H9 (cell line): ENCODE results near the gene PRUNE2. TPM values are rescaled to one million over a fixed set of nuclear protein-coding genes. Genes with fewer than 3 reads are reported as not detected.

Source experiments
- DNase-seq: peaks from one replicate; pipeline ENCODE4 v3.0.0-alpha.2; 2017
- H2AFZ ChIP-seq: one replicate; pipeline ENCODE4 v1.6.1; 2013; ENCODE audit warnings: mild to moderate bottlenecking, low read length, control low read depth, moderate library complexity
- H2AK5ac ChIP-seq: 2 replicates; pipeline ENCODE4 v1.6.1; 2013; ENCODE audit warnings: low read length, control low read depth, mixed read lengths; ENCODE audit not compliant: insufficient read length
- H2BK120ac ChIP-seq: one replicate; pipeline ENCODE4 v1.6.1; 2013; ENCODE audit warnings: low read depth, mild to moderate bottlenecking, low read length, control low read depth, inconsistent platforms; ENCODE audit not compliant: poor library complexity, severe bottlenecking
- H2BK12ac ChIP-seq: 2 replicates; pipeline ENCODE4 v1.6.1; 2013; ENCODE audit warnings: low read length, control low read depth, mixed read lengths, low read depth; ENCODE audit not compliant: insufficient read length
- H2BK15ac ChIP-seq: 2 replicates; pipeline ENCODE4 v1.6.1; 2013; ENCODE audit warnings: low read depth, low read length, control low read depth
- H2BK20ac ChIP-seq: one replicate; pipeline ENCODE4 v1.6.1; 2013; ENCODE audit warnings: low read depth, mild to moderate bottlenecking, low read length, control low read depth, inconsistent platforms; ENCODE audit not compliant: poor library complexity, severe bottlenecking
- H2BK5ac ChIP-seq: 2 replicates; pipeline ENCODE4 v1.6.1; 2013; ENCODE audit warnings: low read length, control low read depth, mixed read lengths; ENCODE audit not compliant: insufficient read length
- H3K14ac ChIP-seq: 2 replicates; pipeline ENCODE4 v1.6.1; 2013; ENCODE audit warnings: low read length, control low read depth; ENCODE audit not compliant: insufficient read depth
- H3K18ac ChIP-seq: 2 replicates; pipeline ENCODE4 v1.6.1; 2013; ENCODE audit warnings: low read depth, mild to moderate bottlenecking, mixed read lengths, low read length, control low read depth; ENCODE audit not compliant: insufficient read length
- H3K23ac ChIP-seq: 2 replicates; pipeline ENCODE4 v1.6.1; 2013; ENCODE audit warnings: low read length, control low read depth, mixed read lengths, low read depth; ENCODE audit not compliant: insufficient read length
- H3K23me2 ChIP-seq: 2 replicates; pipeline ENCODE4 v1.6.1; 2013; ENCODE audit warnings: low read depth, mild to moderate bottlenecking, mixed read lengths, low read length, control low read depth; ENCODE audit not compliant: insufficient read length, poor library complexity, severe bottlenecking
- H3K27ac ChIP-seq: 2 replicates; pipeline ENCODE4 v1.5.1; 2013; ENCODE audit warnings: low read length, control low read depth, mixed read lengths, low read depth; ENCODE audit not compliant: insufficient read length
- H3K27me3 ChIP-seq: 2 replicates; pipeline ENCODE4 v1.6.1; 2013; ENCODE audit warnings: low read length, control low read depth, inconsistent platforms; ENCODE audit not compliant: insufficient read depth
- H3K4ac ChIP-seq: 2 replicates; pipeline ENCODE4 v1.6.1; 2013; ENCODE audit warnings: low read depth, mild to moderate bottlenecking, control low read depth, inconsistent platforms, low read length, moderate library complexity
- H3K4me1 ChIP-seq: 2 replicates; pipeline ENCODE4 v1.6.1; 2013; ENCODE audit warnings: low read length, control low read depth, inconsistent platforms; ENCODE audit not compliant: insufficient read depth
- H3K4me2 ChIP-seq: 2 replicates; pipeline ENCODE4 v1.6.1; 2013; ENCODE audit warnings: low read length, control low read depth, mixed read lengths; ENCODE audit not compliant: insufficient read length, insufficient read depth
- H3K56ac ChIP-seq: 2 replicates; pipeline ENCODE4 v1.6.1; 2013; ENCODE audit warnings: low read depth, mild to moderate bottlenecking, mixed read lengths, low read length, control low read depth; ENCODE audit not compliant: insufficient read length
- H3K79me1 ChIP-seq: 2 replicates; pipeline ENCODE4 v1.6.1; 2013; ENCODE audit warnings: low read depth, mild to moderate bottlenecking, moderate library complexity, low read length, control low read depth, inconsistent platforms; ENCODE audit not compliant: insufficient read depth, poor library complexity, severe bottlenecking
- H3K79me2 ChIP-seq: 2 replicates; pipeline ENCODE4 v1.6.1; 2013; ENCODE audit warnings: low read length, control low read depth, inconsistent platforms; ENCODE audit not compliant: insufficient read depth
- H3K9ac ChIP-seq: 2 replicates; pipeline ENCODE4 v1.6.1; 2013; ENCODE audit warnings: low read length, control low read depth, mixed read lengths; ENCODE audit not compliant: insufficient read length; ENCODE audit errors: extremely low read depth
- H3K9me3 ChIP-seq: one replicate; pipeline ENCODE4 v1.6.1; 2013; ENCODE audit warnings: low read depth, low read length, inconsistent platforms; ENCODE audit not compliant: control insufficient read depth
- H3T11ph ChIP-seq: one replicate; pipeline ENCODE4 v1.6.1; 2013; ENCODE audit warnings: mild to moderate bottlenecking, low read length, control low read depth, inconsistent platforms
- H4K20me1 ChIP-seq: one replicate; pipeline ENCODE4 v1.6.1; 2013; ENCODE audit not compliant: control insufficient read depth, insufficient read length, insufficient read depth
- H4K5ac ChIP-seq: 2 replicates; pipeline ENCODE4 v1.6.1; 2013; ENCODE audit warnings: low read depth, mild to moderate bottlenecking, mixed read lengths, low read length, control low read depth; ENCODE audit not compliant: insufficient read length
- H4K8ac ChIP-seq: replicated peaks from 2 replicates; pipeline ENCODE4 v1.6.1; 2013; ENCODE audit warnings: low read length, control low read depth, mixed read lengths, low read depth; ENCODE audit not compliant: insufficient read length
- H4K91ac ChIP-seq: 2 replicates; pipeline ENCODE4 v1.6.1; 2013; ENCODE audit warnings: low read depth, mild to moderate bottlenecking, moderate library complexity, mixed read lengths, low read length, control low read depth; ENCODE audit not compliant: insufficient read length
- H3K27ac Mint-ChIP-seq, 3 experiments: 2 replicates in 2 of 3; 3 replicates in 1 of 3; pipeline ENCODE4 v1.8.0; 2020 to 2021; ENCODE audit warnings: mixed read lengths in 3 of 3, mild to moderate bottlenecking in 1 of 3, moderate library complexity in 1 of 3
- H3K27me3 Mint-ChIP-seq: 2 replicates; pipeline ENCODE4 v1.8.0; 2021; ENCODE audit warnings: low read depth, mild to moderate bottlenecking, moderate library complexity, mixed read lengths
- H3K36me3 Mint-ChIP-seq, 3 experiments: 2 replicates in 2 of 3; 3 replicates in 1 of 3; pipeline ENCODE4 v1.8.0; 2020 to 2021; ENCODE audit warnings: low read depth in 3 of 3, mixed read lengths in 3 of 3; ENCODE audit not compliant: insufficient read depth in 1 of 3
- H3K4me1 Mint-ChIP-seq, 2 experiments: 2 replicates each; pipeline ENCODE4 v1.8.0; 2020; ENCODE audit warnings: mixed read lengths in 2 of 2
- H3K4me3 Mint-ChIP-seq, 2 experiments: 2 replicates in 1 of 2; 3 replicates in 1 of 2; pipeline ENCODE4 v1.8.0; 2020 to 2021; ENCODE audit warnings: mild to moderate bottlenecking in 2 of 2, mixed read lengths in 2 of 2, moderate library complexity in 1 of 2
- H3K9me3 Mint-ChIP-seq, 2 experiments: 2 replicates in 1 of 2; 3 replicates in 1 of 2; pipeline ENCODE4 v1.8.0; 2020; ENCODE audit warnings: mild to moderate bottlenecking in 2 of 2, mixed read lengths in 2 of 2, moderate library complexity in 1 of 2
- WGBS: extraction: QIAGEN DNeasy Blood & Tissue Kit; methylation state at CpG from one replicate; pipeline ENCODE4 v1.1.7; 2013; ENCODE audit warnings: missing lambda C conversion rate, low lambda C conversion rate, mixed read lengths; ENCODE audit not compliant: insufficient read length; ENCODE audit errors: extremely low coverage; 5-methylcytosine and 5-hydroxymethylcytosine counted together
- total RNA-seq: library from RNA; stranded (reverse); gene quantifications from 2 replicates; pipeline ENCODE4 v1.2.1, GENCODE V29; 2021
- TF ChIP-seq, protein P1 (sequence below): fragments of 200-600 bp; sonication (generic); conservative IDR thresholded peaks from 3 replicates; pipeline ENCODE4 v1.8.0; 2021; ENCODE audit warnings: antibody characterized with exemption, mild to moderate bottlenecking

PRUNE2 gene
- total RNA-seq, 1 experiment from 2014 or later, result 12.1 TPM

DNA sequence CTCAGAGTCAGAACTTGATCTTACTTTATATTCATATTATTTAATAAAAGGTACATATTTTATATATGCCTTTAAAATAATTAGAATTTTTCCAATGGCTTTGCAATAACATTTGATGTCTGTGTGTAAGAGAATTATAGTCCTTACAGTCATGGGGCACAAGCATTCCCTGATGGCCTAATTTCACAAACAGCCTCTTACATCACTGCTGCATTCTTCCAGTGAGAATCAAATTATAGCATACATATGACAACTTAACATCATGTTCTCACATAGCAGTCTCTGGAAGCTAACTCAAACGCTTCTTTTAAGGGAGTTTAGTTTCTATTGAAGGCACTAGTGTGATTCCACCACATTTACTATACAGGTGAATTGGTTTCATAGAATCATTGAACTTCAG is 15.3 kb upstream of the PRUNE2 start:
- Histone ChIP-seq H4K91ac (no peak overlapping the region), H3K9ac (no peak overlapping the region), H4K20me1 (no peaks in the 10 kb centered on the region), H3K9me3 (no peaks in the 10 kb centered on the region), H2BK20ac (no peak overlapping the region), H2AK5ac (no peak overlapping the region), H4K5ac (no peak overlapping the region), H3K79me2 (no peaks in the 10 kb centered on the region), H2BK12ac (no peak overlapping the region), H3K23ac (no peak overlapping the region), H3K56ac (no peak overlapping the region), H3K79me1 (no peaks in the 10 kb centered on the region), H2BK120ac (no peak overlapping the region), H3K23me2 (no peaks in the 10 kb centered on the region), H3K27me3 (no peaks in the 10 kb centered on the region), H2BK15ac (no peak overlapping the region), H3K18ac (no peak overlapping the region), H3T11ph (no peak overlapping the region), H2BK5ac (no peak overlapping the region), H3K27ac (no peak overlapping the region), H3K4me1 (no peaks in the 10 kb centered on the region), H4K8ac (no peak overlapping the region), H3K14ac (no peak overlapping the region), H2AFZ (no peak overlapping the region), H3K4me2 (no peak overlapping the region), H3K4ac (no peak overlapping the region)
- Mint-ChIP-seq H3K27me3 (no peaks in the 10 kb centered on the region), H3K4me3 (no peak overlapping the region), H3K9me3 (peaks cover 0 to 7% of the 10 kb centered on the region in 2 experiments; a peak in 3 of 5 replicates), H3K27ac (no peak overlapping the region), H3K36me3 (peaks cover 0 to 4% (median 0%) of the 10 kb centered on the region in 3 experiments; a peak in 3 of 7 replicates), H3K4me1 (peaks cover 4 to 8% of the 10 kb centered on the region in 2 experiments; a peak in 3 of 4 replicates)
- no CpG with 5 or more reads among the region's 1 CpG for WGBS
- TF ChIP-seq, protein P1, sequence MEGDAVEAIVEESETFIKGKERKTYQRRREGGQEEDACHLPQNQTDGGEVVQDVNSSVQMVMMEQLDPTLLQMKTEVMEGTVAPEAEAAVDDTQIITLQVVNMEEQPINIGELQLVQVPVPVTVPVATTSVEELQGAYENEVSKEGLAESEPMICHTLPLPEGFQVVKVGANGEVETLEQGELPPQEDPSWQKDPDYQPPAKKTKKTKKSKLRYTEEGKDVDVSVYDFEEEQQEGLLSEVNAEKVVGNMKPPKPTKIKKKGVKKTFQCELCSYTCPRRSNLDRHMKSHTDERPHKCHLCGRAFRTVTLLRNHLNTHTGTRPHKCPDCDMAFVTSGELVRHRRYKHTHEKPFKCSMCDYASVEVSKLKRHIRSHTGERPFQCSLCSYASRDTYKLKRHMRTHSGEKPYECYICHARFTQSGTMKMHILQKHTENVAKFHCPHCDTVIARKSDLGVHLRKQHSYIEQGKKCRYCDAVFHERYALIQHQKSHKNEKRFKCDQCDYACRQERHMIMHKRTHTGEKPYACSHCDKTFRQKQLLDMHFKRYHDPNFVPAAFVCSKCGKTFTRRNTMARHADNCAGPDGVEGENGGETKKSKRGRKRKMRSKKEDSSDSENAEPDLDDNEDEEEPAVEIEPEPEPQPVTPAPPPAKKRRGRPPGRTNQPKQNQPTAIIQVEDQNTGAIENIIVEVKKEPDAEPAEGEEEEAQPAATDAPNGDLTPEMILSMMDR, result no peak
- no peak for DNase-seq
